Measurements from ENCODE around the gene NPC1L1.

NPC1L1 gene

DNA sequence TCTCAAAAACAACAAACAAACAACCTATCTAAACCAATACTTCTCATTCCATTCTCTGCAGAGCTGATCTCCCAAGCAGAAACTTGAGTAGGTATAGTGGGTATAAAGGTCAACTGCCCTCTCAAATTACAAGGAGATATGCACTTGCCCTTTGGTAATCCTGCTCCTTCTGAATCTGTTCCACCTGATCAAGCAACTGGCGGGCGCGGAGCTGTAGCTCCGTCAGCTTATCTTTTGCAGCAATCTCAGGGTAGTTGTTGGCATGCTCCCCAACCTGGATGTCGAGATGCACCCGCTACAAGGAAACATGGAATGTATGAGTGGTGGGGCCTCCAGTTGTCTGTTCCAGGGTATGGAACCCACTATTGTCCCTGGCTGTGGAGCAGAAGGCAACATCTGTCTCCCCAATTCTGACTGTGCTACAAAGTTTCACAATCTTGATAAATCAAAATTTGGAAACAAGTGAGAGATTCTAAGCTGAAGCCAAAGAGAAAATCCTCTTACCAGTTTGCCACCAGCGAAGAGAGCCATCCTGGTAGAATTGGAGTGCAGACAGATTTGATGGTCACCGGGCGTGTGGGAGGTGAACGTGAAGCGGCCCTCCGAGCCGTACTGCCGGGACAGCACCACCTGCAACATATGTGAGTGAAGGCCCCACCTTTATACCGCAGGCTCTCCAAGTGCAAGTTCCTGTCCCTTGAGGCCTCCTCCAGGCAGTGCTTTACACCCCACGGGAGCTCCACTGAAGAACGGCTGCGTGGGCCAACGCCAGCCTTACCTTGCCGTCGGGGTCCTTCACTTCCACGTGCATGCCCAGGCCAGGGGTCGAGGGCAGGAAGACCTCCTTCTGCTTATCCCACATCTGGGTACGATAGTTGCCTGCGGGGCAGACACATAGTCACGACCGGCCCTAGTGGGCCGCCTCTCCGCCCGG lies 40.1 kb upstream of the NPC1L1 start:
- TF ChIP-seq, protein P1, sequence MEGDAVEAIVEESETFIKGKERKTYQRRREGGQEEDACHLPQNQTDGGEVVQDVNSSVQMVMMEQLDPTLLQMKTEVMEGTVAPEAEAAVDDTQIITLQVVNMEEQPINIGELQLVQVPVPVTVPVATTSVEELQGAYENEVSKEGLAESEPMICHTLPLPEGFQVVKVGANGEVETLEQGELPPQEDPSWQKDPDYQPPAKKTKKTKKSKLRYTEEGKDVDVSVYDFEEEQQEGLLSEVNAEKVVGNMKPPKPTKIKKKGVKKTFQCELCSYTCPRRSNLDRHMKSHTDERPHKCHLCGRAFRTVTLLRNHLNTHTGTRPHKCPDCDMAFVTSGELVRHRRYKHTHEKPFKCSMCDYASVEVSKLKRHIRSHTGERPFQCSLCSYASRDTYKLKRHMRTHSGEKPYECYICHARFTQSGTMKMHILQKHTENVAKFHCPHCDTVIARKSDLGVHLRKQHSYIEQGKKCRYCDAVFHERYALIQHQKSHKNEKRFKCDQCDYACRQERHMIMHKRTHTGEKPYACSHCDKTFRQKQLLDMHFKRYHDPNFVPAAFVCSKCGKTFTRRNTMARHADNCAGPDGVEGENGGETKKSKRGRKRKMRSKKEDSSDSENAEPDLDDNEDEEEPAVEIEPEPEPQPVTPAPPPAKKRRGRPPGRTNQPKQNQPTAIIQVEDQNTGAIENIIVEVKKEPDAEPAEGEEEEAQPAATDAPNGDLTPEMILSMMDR (IDR thresholded peaks at IDR 0.05; ENCODE audit: low read depth, low read length) = no peak
- peak overlapping the region; percentile 88 for H3K4me3 ChIP-seq (ENCODE audit: low read depth, low read length)

DNA sequence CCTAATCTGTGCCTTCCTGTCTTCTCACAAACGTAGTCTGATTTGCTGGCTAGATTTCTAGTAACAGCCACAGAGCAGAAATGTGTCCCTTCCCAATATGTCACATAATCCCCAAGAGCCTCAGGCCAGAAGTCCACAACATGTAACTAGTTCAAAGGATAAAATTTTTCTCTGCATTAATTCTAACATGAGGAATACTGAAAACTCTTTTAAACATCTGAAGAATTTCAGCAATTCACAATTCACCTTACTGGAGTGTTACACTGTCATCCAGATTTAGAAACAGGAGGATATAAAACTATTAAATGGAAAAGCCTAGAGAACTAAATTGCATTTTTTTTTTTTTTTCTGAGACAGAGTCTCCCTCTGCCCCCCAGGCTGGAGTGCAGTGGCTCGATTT lies 35.1 kb upstream of the NPC1L1 start:
- TF ChIP-seq, protein P1 (IDR thresholded peaks at IDR 0.05; ENCODE audit: low read depth, low read length) = no peak
- no peak overlapping the region for H3K4me3 ChIP-seq (ENCODE audit: low read depth, low read length)

DNA sequence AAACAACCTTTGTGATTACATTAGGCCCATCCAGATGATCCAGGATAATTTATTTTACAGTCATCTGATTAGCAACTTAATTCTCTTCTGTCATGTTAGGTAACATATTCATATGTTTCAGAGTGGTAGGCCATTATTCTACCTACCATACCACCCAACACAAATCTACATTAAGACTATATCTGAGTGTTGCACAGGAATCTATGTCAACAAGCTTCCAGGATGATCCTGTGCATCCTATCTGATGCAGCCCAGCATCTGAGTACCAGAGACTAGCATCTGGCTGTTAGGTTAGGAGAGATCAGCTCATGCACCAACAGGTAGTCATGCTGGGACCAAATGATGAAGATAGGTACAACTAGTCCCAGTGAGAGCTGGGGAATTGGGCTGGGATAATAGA lies 33.9 kb upstream of the NPC1L1 start:
- no peak overlapping the region for H3K4me3 ChIP-seq (ENCODE audit: low read depth, low read length)
- TF ChIP-seq, protein P1 (IDR thresholded peaks at IDR 0.05; ENCODE audit: low read depth, low read length) = no peak

DNA sequence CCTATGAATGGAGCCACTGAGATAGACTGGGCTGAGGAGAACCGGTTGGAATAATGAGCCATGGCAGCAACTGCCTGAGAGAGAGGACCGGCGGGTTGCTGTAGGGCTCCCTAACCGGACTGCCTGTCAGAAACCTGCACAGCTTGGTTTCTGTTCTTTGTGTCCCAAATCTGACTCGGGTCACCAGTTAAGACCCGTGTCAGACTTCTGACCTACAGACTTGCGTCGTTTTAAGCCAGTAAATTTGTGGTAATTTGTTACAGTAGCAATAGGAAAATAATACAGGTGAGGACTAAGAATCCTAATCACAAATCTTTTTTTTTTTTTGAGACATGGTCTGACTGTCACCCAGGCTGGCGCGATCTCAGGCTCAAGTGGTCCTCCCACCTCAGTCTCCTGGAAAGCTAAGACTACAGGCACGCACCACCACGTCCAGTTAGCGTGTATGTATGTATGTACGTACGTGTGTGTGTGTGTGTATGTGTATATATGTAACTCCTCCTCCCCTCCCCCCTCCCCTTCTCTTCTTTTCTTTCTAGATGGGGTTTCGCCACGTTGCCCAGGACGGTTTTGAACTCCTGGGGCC lies 33.2 kb upstream of the NPC1L1 start:
- TF ChIP-seq, protein P1 (IDR thresholded peaks at IDR 0.05; ENCODE audit: low read depth, low read length) = no peak
- peak overlapping the region; percentile 94 for H3K4me3 ChIP-seq (ENCODE audit: low read depth, low read length)

DNA sequence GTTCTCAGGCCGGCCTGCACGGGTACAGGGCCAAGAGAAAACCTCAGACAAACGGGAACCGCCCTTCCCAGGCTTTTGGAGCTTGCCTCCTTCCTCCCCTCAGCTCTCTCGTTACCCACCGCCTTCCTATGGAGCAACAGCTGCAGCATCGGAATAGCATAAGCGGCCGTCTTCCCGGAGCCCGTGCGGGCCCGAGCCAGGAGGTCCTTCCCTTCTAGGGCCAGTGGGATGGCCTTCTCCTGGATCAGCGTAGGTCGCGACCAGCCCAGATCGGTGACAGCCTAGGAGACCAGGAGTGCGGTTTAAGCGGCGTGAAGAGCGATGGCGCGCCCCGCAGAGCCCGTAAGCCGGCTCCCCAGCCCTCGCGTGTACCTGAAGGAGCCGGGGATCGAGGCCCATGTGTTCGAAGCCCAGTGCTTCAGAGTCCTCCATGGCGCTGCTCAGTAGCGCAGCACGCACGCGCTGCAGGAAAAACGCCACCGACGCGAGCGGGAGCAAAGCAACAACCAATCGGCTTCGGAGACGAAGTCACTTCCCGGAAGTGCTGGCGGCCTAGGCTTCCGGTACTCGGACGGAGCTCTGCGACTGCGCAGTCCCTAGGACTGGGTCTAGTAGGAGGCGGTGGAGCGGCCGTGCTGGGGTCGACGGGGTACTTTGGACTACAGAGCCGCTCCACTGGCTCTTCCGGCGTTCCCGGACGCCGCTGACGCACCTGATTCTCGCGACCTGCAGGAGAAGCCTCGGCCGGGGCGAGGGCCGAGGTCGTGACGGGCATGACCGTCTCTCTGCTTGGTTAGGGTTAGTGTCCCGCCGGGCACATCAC lies 32.5 kb upstream of the NPC1L1 start, which contains the start of gene DDX56:
Gene DDX56, minus strand, starts transcription at position 445 of the 823 bp plus-strand sequence. Its CDS starts 13 bp downstream, at position 432.
- H3K4me3 ChIP-seq (ENCODE audit: low read depth, low read length) = peak within 1 kb of the TSS; percentile 94
- TF ChIP-seq, protein P1 (IDR thresholded peaks at IDR 0.05; ENCODE audit: low read depth, low read length) = no peak

DNA sequence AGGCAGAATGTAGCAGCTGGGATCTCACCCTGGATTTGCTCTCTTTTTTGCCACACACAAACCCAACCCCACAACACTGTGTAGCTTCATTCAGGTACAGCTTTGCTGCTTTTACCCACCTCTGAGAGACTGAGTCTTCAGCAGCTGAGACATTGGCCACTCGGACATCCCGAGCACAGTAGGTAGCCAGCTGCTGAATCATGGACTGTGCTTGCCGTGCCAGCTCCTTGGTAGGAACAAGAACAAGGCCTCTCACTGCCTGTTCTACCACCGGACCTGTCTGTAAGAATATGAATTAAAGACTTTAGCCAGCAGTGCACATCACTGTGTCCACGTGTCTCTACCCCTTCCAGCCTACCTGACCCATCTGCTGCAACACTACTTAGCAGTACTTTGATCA lies 31.6 kb upstream of the NPC1L1 start:
- peak overlapping the region; percentile 94 for H3K4me3 ChIP-seq (ENCODE audit: low read depth, low read length)
- TF ChIP-seq, protein P1 (IDR thresholded peaks at IDR 0.05; ENCODE audit: low read depth, low read length) = no peak

All from WI38 (cell line).